Body of pancreas (tissue), 4 donors: ENCODE measurements around the gene IL1RAPL2. TPM values are rescaled to one million over a fixed set of nuclear protein-coding genes. Genes with fewer than 3 reads are reported as not detected.

ENCODE experiments used
- ATAC-seq: fragments of 150-250 bp; one replicate; pipeline ENCODE4 v1.9.1; 2016
- DNase-seq, 4 donors: peaks; one replicate each; pipeline ENCODE4 v3.0.0-alpha.2; 2019
- H3K27ac ChIP-seq, 4 donors: fragments of 200-600 bp; sonication (generic); 1 replicate in 3 of 4; 2 replicates in 1 of 4; pipeline versions ENCODE4 v1.5.1 to v1.6.1; 2016 to 2019; ENCODE audit warnings: mild to moderate bottlenecking in 1 of 4, mixed read lengths in 1 of 4, moderate library complexity in 1 of 4
- H3K27me3 ChIP-seq, 2 donors: fragments of 200-600 bp; sonication (generic); one replicate each; pipeline ENCODE4 v1.6.0; 2016; ENCODE audit warnings: mild to moderate bottlenecking in 1 of 2
- H3K36me3 ChIP-seq, 2 donors: fragments of 200-600 bp; sonication (generic); replicated peaks in 1 of 2; 2 replicates each; pipeline ENCODE4 v1.5.1; 2016; ENCODE audit warnings: low read depth in 2 of 2; ENCODE audit not compliant: insufficient read depth in 1 of 2
- H3K4me1 ChIP-seq: fragments of 200-600 bp; sonication (generic); one replicate; pipeline ENCODE4 v1.6.0; 2016
- H3K4me3 ChIP-seq, 2 donors: fragments of 200-600 bp; sonication (generic); 1 replicate in 1 of 2; 2 replicates in 1 of 2; pipeline ENCODE4 v1.5.1; 2016 to 2019
- H3K9me3 ChIP-seq, 3 donors: fragments of 200-600 bp; sonication (generic); 1 replicate in 2 of 3; 2 replicates in 1 of 3; pipeline ENCODE4 v1.5.1; 2016
- CTCF ChIP-seq, 7 experiments: fragments of 450-650 bp in 4 of 7; fragments of 200-600 bp in 3 of 7; sonication (generic) in 3 of 7; IDR thresholded peaks; one replicate each; pipeline ENCODE4 v1.5.1; 2016 to 2019; ENCODE audit warnings: antibody characterized with exemption in 7 of 7
- POLR2A ChIP-seq, 3 donors: fragments of 450-650 bp; IDR thresholded peaks; one replicate each; pipeline ENCODE4 v1.6.1; 2016; ENCODE audit warnings: antibody characterized with exemption in 3 of 3, mild to moderate bottlenecking in 2 of 3
- whole genome bisulfite sequencing, 2 donors: methylation state at CpG; one replicate each; pipeline ENCODE4 v1.1.5; 2017; 5-methylcytosine and 5-hydroxymethylcytosine counted together
- intact Hi-C: fragments of 100-400 bp; cut with DNase I; formaldehyde crosslinking; loops from one replicate; pipeline ENCODE4 v1.15.1; 2023
- total RNA-seq, 2 donors: library from RNA; depleted of rRNA; stranded (reverse); fragments of >200 nt; gene quantifications; one replicate each; pipeline ENCODE4 v1.1.0, GENCODE V29; 2016

Gene IL1RAPL2
- total RNA-seq, 2 donors from 2014 or later = not detected

- no peak for TF ChIP-seq POLR2A (IDR thresholded peaks at IDR 0.05)
- no peak for TF ChIP-seq CTCF (IDR thresholded peaks at IDR 0.05)
- WGBS, 2 donors = 73% methylated on average over 1 of the region's 1 CpG
- no peaks in the 10 kb centered on the region for H3K36me3 ChIP-seq
- DNase-seq (no peak), ATAC-seq (no peak)
- intact Hi-C loops = no loop called here
- H3K9me3 ChIP-seq = no peaks in the 10 kb centered on the region
- no peak overlapping the region for H3K4me3 ChIP-seq
- H3K4me1 ChIP-seq = no peaks in the 10 kb centered on the region
- H3K27ac ChIP-seq = no peak overlapping the region
- no peaks in the 10 kb centered on the region for H3K27me3 ChIP-seq
These were observed 765.2 kb downstream of the IL1RAPL2 start for GRCh38 chrX:105331244-105331643.

- intact Hi-C loops = no loop called here
- no peaks in the 10 kb centered on the region for H3K9me3 ChIP-seq
- H3K4me1 ChIP-seq = no peaks in the 10 kb centered on the region
- H3K36me3 ChIP-seq = no peaks in the 10 kb centered on the region
- DNase-seq (no peak), ATAC-seq (no peak)
- H3K27ac ChIP-seq = no peak overlapping the region
- H3K4me3 ChIP-seq = no peak overlapping the region
- H3K27me3 ChIP-seq = no peaks in the 10 kb centered on the region
- TF ChIP-seq POLR2A (IDR thresholded peaks at IDR 0.05) (no peak), CTCF (IDR thresholded peaks at IDR 0.05) (no peak)
- WGBS, 2 donors = 68 to 69% methylated on average over 3 of the region's 3 CpGs
These were observed 781.4 kb downstream of the IL1RAPL2 start for GRCh38 chrX:105347373-105347772.

- TF ChIP-seq POLR2A (IDR thresholded peaks at IDR 0.05) (no peak), CTCF (IDR thresholded peaks at IDR 0.05) (no peak)
- no peaks in the 10 kb centered on the region for H3K4me1 ChIP-seq
- ATAC-seq (no peak), DNase-seq (no peak)
- H3K4me3 ChIP-seq = no peak overlapping the region
- H3K9me3 ChIP-seq = no peaks in the 10 kb centered on the region
- no peaks in the 10 kb centered on the region for H3K36me3 ChIP-seq
- intact Hi-C loops = no loop called here
- H3K27me3 ChIP-seq = no peaks in the 10 kb centered on the region
- H3K27ac ChIP-seq = no peak overlapping the region
These were observed 783.5 kb downstream of the IL1RAPL2 start for GRCh38 chrX:105349476-105349875.

- TF ChIP-seq CTCF (IDR thresholded peaks at IDR 0.05) (no peak), POLR2A (IDR thresholded peaks at IDR 0.05) (no peak)
- Histone ChIP-seq H3K27ac (no peak overlapping the region), H3K36me3 (no peaks in the 10 kb centered on the region), H3K4me1 (no peaks in the 10 kb centered on the region), H3K4me3 (no peak overlapping the region), H3K9me3 (no peaks in the 10 kb centered on the region), H3K27me3 (no peaks in the 10 kb centered on the region)
- intact Hi-C loops = no loop called here
- ATAC-seq = no peak
- no peak for DNase-seq
- 17 to 23% methylated on average over 2 of the region's 2 CpGs for WGBS, 2 donors
These were observed 809.8 kb downstream of the IL1RAPL2 start for GRCh38 chrX:105375816-105376215.

GRCh38 chrX:105424729-105425128 lies 858.7 kb downstream of the IL1RAPL2 start:
- no peaks in the 10 kb centered on the region for H3K27me3 ChIP-seq
- intact Hi-C loops = no loop called here
- no peak for TF ChIP-seq CTCF (IDR thresholded peaks at IDR 0.05)
- no peak for TF ChIP-seq POLR2A (IDR thresholded peaks at IDR 0.05)
- WGBS, 2 donors = 29 to 31% methylated on average over 1 of the region's 1 CpG
- ATAC-seq (no peak), DNase-seq (no peak)
- H3K4me3 ChIP-seq = no peak overlapping the region
- H3K9me3 ChIP-seq = no peaks in the 10 kb centered on the region
- H3K4me1 ChIP-seq = no peaks in the 10 kb centered on the region
- no peak overlapping the region for H3K27ac ChIP-seq
- no peaks in the 10 kb centered on the region for H3K36me3 ChIP-seq
